GM12878 (cell line): ENCODE data around the gene RANBP1. TPM values are rescaled to one million over a fixed set of nuclear protein-coding genes. Genes with fewer than 3 reads are reported as not detected.
A peak's percentile ranks its signal among the peaks of the same experiment; 100 is the strongest.

ENCODE experiments used
- ATAC-seq: fragments of 200-7000 bp; cut with Tn5 transposase; 3 replicates; pipeline ENCODE4 v1.9.1; 2020; ENCODE audit warnings: mild to moderate bottlenecking, moderate library complexity
- BruUV-seq: library from RNA; stranded (reverse); fragments of 400-500 nt; replicated peaks from 2 replicates; lab custom pipeline; 2021; lab: Mats Ljungman, UMichigan
- CTCF ChIA-PET: fragments of 300-600 bp; sonication (Branson Sonifier 250); formaldehyde crosslinking; extraction: SDS; loops from one replicate; lab custom pipeline; 2021; ENCODE audit warnings: inconsistent platforms; lab: Yijun Ruan, JAX
- POLR2A ChIA-PET: fragments of 350-600 bp; formaldehyde crosslinking; extraction: SDS; loops from one replicate; lab custom pipeline; 2021; ENCODE audit warnings: inconsistent platforms; lab: Charles Lee
- RAD21 ChIA-PET: fragments of 300-600 bp; sonication (Branson Sonifier 250); formaldehyde crosslinking; loops from one replicate; lab custom pipeline; 2023; ENCODE audit warnings: antibody characterized with exemption; ENCODE audit not compliant: unreplicated experiment; lab: Charles Lee
- SMC1A ChIA-PET: fragments of 300-600 bp; sonication (Branson Sonifier 250); formaldehyde crosslinking; loops from one replicate; lab custom pipeline; 2023; ENCODE audit not compliant: unreplicated experiment, uncharacterized antibody; lab: Charles Lee
- DNase-seq: peaks from one replicate; pipeline ENCODE4 v3.0.0-alpha.2; 2011; ENCODE audit warnings: low read depth, low spot score
- FAIRE-seq: peaks from 3 replicates; lab custom pipeline; 2011; peaks lifted over from hg19 to GRCh38; lab: Jason Lieb, UNC
- H2AFZ ChIP-seq: 2 replicates; pipeline ENCODE4 v1.6.0; 2011; ENCODE audit warnings: low read depth, low read length, control low read depth; ENCODE audit not compliant: control insufficient read depth
- H3K27ac ChIP-seq: 2 replicates; pipeline ENCODE4 v1.5.1; 2011; ENCODE audit warnings: control low read depth; ENCODE audit not compliant: control insufficient read depth, insufficient read depth
- H3K27me3 ChIP-seq, 2 experiments: replicated peaks in 1 of 2; 2 replicates each; pipeline versions ENCODE4 v1.6.0 to v1.6.1; 2011; ENCODE audit warnings: low read length in 1 of 2; ENCODE audit not compliant: control insufficient read depth in 2 of 2, insufficient read depth in 2 of 2
- H3K36me3 ChIP-seq, 2 experiments: 2 replicates each; pipeline ENCODE4 v1.5.1; 2011; ENCODE audit warnings: low read length in 1 of 2; ENCODE audit not compliant: control insufficient read depth in 2 of 2, insufficient read depth in 2 of 2
- H3K4me1 ChIP-seq: 2 replicates; pipeline ENCODE4 v1.6.1; 2011; ENCODE audit warnings: mild to moderate bottlenecking, low read length, moderate library complexity, mixed read lengths; ENCODE audit not compliant: control insufficient read depth, insufficient read depth
- H3K4me2 ChIP-seq: 2 replicates; pipeline ENCODE4 v1.6.0; 2011; ENCODE audit warnings: control low read depth; ENCODE audit not compliant: control insufficient read depth, insufficient read depth
- H3K4me3 ChIP-seq: fragments of 200-600 bp; sonication (generic); 2 replicates; pipeline ENCODE4 v1.5.1; 2016
- H3K79me2 ChIP-seq: 2 replicates; pipeline ENCODE4 v1.6.0; 2011; ENCODE audit warnings: low read length; ENCODE audit not compliant: control insufficient read depth, insufficient read depth
- H3K9ac ChIP-seq: 2 replicates; pipeline ENCODE4 v1.8.0; 2011; ENCODE audit warnings: low read length, control low read depth, mixed read lengths; ENCODE audit not compliant: control insufficient read depth, insufficient read depth
- H3K9me3 ChIP-seq: replicated peaks from 3 replicates; pipeline ENCODE4 v1.5.1; 2011; ENCODE audit warnings: mild to moderate bottlenecking, low read length; ENCODE audit not compliant: control insufficient read depth, insufficient read depth
- H4K20me1 ChIP-seq: 2 replicates; pipeline ENCODE4 v1.6.0; 2011; ENCODE audit not compliant: control insufficient read depth, insufficient read depth
- POLR2A ChIP-seq: IDR thresholded peaks from 2 replicates; pipeline ENCODE4 v1.6.1; 2011; ENCODE audit warnings: low read depth, mild to moderate bottlenecking, low read length
- WGBS: methylation state at CpG from one replicate; pipeline ENCODE4 v1.1.6; 2016; ENCODE audit warnings: low lambda C conversion rate; ENCODE audit not compliant: insufficient replicate concordance, insufficient coverage; ENCODE audit errors: missing lambda C conversion rate; 5-methylcytosine and 5-hydroxymethylcytosine counted together
- in situ Hi-C: fragments of 300-500 bp; cut with MboI; formaldehyde crosslinking; loops from 9 replicates; pipeline ENCODE4 v1.14.3; 2018; ENCODE audit warnings: mixed read lengths
- intact Hi-C: fragments of 100-400 bp; cut with micrococcal nuclease; formaldehyde crosslinking; loops from one replicate; pipeline ENCODE4 v1.14.2; 2022; ENCODE audit not compliant: unreplicated experiment
- polyA plus RNA-seq, 11 experiments: library from polyadenylated mRNA; depleted of rRNA in 4 of 11; unstranded in 6 of 11; stranded (reverse) in 5 of 11; fragments of >200 nt; fragmentation: Nextera tagmentation in 4 of 11; fragmentation: Illumina TruSeq in 1 of 11; extraction: Ambion mirVana in 4 of 11; extraction: Trizol in 1 of 11; gene quantifications; 1 replicate in 1 of 11; 2 replicates in 10 of 11; pipeline versions ENCODE4 v1.2.1 to v1.2.3, GENCODE V29; 2011 to 2016; ENCODE audit warnings: inconsistent platforms in 2 of 11, missing spikeins in 2 of 11, low read depth in 1 of 11
- total RNA-seq, 4 experiments: library from RNA; depleted of rRNA in 3 of 4; stranded (reverse); fragments of >200 nt in 3 of 4; fragmentation: Illumina TruSeq in 1 of 4; extraction: Trizol in 1 of 4; gene quantifications; 2 replicates each; pipeline versions ENCODE4 v1.2.1 to v1.2.3, GENCODE V29; 2013 to 2021
- TF ChIP-seq, protein P1 (sequence below): IDR thresholded peaks from 2 replicates; pipeline ENCODE4 v1.6.1; 2012; ENCODE audit warnings: low read depth, low read length, improper control_type of control experiment

The RANBP1 gene
- total and polyA plus RNA-seq, 10 of the 15 experiments (the other 5 are each of a cell fraction or from before 2014, with no cell fraction given), result 55.3 to 808 (median 394) TPM

DNA sequence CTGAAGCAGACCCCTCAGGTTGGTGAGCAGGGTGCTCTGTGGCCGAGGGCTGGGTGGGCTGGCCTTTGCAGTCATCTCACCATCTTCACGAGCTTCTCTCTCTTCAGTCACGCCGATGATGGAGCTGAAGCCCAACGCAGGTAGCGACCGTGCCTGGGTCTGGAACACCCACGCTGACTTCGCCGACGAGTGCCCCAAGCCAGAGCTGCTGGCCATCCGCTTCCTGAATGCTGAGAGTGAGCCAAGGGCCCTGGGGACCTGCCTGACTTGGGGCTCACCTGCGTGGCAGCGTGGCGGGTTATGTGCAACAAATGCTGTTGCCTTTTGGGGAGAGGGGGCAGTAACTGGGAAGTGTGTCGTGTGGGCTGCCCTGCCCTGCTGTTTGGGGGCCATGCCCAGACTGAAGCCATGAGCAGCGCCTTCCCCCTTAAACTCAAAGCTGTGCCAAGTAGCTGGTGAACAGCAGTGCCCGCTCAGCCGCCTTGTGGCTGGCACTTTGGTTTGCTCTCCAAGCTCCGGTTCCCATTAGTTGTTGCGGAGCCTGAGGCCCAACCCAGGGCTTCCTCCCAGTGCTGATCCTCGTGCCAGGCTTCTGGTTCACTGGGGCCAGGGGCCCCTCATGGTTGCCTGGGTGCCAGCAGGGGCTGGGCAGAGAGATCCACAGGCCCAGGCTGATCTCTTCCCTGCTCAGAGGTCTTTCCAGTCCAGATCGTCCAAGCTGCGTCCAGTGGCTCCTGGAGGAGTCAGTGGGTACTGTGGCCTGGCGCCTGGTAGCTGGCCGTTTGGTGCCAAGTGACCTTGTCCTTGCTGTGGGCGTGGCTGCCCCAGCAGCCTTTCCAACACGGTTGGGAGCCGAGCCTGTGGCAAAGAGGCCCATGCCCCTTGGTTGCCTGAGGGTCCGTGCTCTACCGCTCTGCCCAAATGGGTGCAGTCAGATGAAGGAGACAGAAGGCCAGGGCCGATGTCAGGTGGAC, 9.6 kb downstream of the RANBP1 start:
- no peak overlapping the region for H2AFZ ChIP-seq
- no TSS peak for BruUV-seq
- ChIA-PET RAD21 (no interaction called here), POLR2A (no interaction called here), SMC1A (no interaction called here), CTCF (interaction anchor here (0.7 kb wide), 1 partner anchor 154 kb away, joined by 3 read pairs; no protein-coding TSS in a partner anchor)
- TF ChIP-seq, protein P1, sequence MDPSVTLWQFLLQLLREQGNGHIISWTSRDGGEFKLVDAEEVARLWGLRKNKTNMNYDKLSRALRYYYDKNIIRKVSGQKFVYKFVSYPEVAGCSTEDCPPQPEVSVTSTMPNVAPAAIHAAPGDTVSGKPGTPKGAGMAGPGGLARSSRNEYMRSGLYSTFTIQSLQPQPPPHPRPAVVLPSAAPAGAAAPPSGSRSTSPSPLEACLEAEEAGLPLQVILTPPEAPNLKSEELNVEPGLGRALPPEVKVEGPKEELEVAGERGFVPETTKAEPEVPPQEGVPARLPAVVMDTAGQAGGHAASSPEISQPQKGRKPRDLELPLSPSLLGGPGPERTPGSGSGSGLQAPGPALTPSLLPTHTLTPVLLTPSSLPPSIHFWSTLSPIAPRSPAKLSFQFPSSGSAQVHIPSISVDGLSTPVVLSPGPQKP, result no peak
- TF ChIP-seq POLR2A, result peak; percentile 24
- H3K36me3 ChIP-seq, result peaks cover 27 to 37% of the 10 kb centered on the region in 2 experiments; a peak in 3 of 4 replicates
- H3K27me3 ChIP-seq, result no peaks in the 10 kb centered on the region
- FAIRE-seq, result no peak
- no peaks in the 10 kb centered on the region for H3K9me3 ChIP-seq
- H3K27ac ChIP-seq, result no peak overlapping the region
- H3K4me1 ChIP-seq, result peaks cover under 1% of the 10 kb centered on the region; the same call in 1 of the 2 replicates
- H4K20me1 ChIP-seq, result no peaks in the 10 kb centered on the region
- H3K9ac ChIP-seq, result no peak overlapping the region
- intact Hi-C loops (no loop called here), in situ Hi-C loops (no loop called here)
- no peak for ATAC-seq
- H3K4me3 ChIP-seq, result no peak overlapping the region
- peaks cover 20% of the 10 kb centered on the region for H3K79me2 ChIP-seq
- 91% methylated on average over 31 of the region's 32 CpGs for WGBS
- no peak for DNase-seq
- H3K4me2 ChIP-seq, result no peak overlapping the region
